LNCaP clone FGC (cell line): Measurements from ENCODE around the gene FOXK2.

Experiments
- DNase-seq: peaks from one replicate; pipeline ENCODE4 v3.0.0-alpha.2; 2011; ENCODE audit warnings: low read depth
- H3K4me3 ChIP-seq: 2 replicates; pipeline ENCODE4 v1.5.1; 2011; ENCODE audit warnings: mild to moderate bottlenecking, low read depth, low read length, control low read depth
- TF ChIP-seq, protein P1 (sequence below): IDR thresholded peaks from 2 replicates; pipeline ENCODE4 v1.5.1; 2012; ENCODE audit warnings: mild to moderate bottlenecking; ENCODE audit not compliant: control insufficient read depth, insufficient read depth; ENCODE audit errors: extremely low read depth

The FOXK2 gene

DNA sequence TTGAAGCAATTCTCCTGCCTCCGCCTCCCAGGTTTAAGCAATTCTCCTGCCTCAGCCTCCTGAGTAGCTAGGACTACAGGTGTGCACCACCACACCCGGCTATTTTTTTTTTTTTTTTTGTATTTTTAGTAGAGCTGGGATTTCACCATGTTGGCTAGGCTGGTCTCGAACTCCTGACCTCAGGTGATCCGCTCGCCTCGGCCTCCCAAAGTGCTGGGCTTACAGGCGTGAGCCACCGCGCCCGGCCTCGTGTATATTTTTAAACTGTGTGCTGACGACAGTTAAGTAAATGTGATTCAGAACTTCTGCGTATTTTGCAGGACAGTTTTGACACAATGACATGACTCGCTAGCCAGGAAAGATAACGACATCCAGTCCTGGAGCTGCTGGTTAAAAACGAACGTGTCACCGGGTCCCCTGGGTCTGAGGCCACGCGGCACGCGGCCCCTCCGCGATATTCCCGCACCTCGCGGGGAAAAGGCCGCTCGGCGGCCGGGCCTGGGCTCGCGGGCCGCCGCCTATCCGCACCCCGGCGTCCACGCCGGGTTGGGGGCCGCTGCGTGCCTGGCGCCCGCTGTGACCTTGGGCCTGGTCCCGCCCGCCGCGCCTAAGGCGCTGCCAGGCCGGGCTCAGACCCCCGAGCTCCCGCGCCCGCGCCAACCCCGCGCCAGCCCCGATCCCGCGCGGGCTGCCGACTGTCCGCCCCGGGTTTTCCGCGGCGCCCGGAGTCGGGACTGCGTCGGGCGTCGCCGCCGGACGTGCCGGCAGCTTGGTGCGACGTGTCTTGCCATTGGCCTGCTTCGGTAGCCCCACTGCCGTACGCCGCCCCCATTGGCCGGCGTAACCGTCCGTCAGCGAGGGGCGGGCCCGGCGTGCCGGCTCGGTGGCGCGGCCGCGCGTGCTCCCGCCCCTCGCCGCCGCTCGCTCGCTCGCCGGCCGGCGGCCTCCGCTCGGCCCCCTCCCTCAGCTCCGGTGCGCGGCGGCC is at the start of gene FOXK2:
TSS of gene FOXK2 (plus strand) at position 907 of the 985 bp plus-strand sequence. CDS start 157 bp downstream, outside the sequence.
- peak; percentile 82 for DNase-seq
- TF ChIP-seq, protein P1, sequence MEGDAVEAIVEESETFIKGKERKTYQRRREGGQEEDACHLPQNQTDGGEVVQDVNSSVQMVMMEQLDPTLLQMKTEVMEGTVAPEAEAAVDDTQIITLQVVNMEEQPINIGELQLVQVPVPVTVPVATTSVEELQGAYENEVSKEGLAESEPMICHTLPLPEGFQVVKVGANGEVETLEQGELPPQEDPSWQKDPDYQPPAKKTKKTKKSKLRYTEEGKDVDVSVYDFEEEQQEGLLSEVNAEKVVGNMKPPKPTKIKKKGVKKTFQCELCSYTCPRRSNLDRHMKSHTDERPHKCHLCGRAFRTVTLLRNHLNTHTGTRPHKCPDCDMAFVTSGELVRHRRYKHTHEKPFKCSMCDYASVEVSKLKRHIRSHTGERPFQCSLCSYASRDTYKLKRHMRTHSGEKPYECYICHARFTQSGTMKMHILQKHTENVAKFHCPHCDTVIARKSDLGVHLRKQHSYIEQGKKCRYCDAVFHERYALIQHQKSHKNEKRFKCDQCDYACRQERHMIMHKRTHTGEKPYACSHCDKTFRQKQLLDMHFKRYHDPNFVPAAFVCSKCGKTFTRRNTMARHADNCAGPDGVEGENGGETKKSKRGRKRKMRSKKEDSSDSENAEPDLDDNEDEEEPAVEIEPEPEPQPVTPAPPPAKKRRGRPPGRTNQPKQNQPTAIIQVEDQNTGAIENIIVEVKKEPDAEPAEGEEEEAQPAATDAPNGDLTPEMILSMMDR, result no peak
- H3K4me3 ChIP-seq, result peak within 1 kb of the TSS; percentile 65

DNA sequence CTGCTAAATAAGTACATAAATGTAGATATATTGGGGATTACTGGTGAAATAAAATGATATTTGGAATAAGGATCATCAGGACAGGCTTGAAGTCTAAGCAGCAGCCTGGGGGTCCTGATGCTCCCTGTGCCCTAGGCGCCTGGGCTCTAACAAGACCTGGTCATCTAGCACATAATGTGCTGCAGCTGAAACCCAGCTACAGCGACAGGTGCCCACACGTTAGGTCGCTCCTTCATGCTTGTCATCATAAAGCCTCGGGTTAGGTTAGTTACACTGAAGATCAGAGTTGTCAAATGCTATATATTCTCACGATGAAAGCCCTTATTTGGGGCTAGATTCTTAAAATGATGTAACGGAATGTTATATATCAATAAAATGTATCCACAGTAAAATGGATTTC is 49.5 kb upstream of the FOXK2 start:
- no peak for DNase-seq
- TF ChIP-seq, protein P1, result no peak
- no peak overlapping the region for H3K4me3 ChIP-seq

DNA sequence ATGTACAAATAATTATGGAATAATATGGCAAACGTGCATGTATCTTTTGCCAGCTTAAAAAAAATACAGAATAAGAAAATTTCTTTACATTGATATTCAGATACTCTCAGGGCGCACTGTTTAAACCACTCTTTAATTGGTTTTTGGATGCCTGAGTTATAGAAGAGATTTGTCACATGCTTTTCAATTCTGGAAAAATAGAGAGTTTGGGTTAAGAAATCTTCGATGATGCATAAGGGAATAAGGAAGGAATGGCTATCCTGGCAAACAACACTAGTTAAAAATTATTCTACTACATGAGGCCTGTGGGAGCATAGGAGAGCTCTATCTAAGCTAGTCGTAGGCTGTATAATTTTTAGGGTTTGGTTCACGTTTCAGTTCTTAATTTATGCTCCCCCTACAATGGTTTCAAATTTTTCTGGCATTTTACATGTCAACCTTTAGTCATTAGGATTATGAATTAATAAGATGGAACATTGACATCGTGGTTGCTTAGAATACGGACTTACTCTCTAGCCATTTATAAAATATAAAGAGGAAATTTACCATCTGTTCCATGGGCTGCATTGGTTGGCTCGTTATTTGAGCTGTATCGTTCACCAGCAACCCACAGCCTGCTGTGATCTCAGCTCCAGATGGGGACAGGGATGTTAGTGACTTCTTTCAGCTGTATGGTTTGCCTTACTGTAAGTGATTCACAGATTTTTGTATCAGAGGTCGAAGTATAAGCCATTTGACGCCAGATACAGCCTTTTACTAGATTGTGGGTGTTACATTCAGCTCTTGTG is 45.1 kb upstream of the FOXK2 start:
- TF ChIP-seq, protein P1, result no peak

DNA sequence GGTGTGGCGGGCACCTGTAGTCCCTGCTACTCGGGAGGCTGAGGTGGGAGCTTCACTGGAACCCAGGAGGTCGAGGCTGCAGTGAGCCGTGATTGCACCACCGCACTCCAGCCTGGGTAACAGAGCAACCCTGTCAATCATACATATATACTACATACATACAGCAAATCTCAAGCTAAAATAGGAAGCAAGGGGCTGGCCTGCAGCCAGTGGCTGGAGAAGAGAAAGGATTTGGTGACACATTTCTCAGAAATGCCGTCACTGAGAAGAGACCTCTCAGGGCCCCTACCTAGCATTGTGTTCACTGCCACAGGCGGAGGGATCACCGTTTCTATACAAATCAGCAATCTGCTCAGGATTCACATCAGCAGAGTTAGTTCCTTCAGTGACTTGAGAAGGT is 44.1 kb upstream of the FOXK2 start:
- no peak overlapping the region for H3K4me3 ChIP-seq
- TF ChIP-seq, protein P1, result no peak
- DNase-seq, result no peak

More for the DNA sequence above, 45.1 kb upstream of the FOXK2 start:
- H3K4me3 ChIP-seq, result no peak overlapping the region
- no peak for DNase-seq

DNA sequence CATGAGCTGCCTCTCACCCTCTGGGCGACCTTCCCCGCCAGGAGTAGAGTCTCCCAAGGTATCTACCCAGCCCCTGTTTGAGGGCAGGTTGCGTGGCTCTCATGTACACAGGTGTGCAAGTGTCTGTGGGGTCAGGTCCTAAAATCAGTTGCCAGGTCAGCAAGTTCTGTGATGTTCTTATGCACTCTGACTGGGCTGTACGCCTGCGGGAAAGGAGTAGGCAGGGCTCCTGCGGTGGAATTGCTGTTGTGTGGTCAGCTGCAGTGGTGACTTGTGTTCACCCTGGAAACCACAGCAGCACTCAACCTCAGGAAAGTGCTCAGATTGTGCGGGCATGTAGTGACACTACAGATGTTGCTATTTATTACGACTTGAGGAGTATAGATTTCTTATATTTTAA is 41.6 kb upstream of the FOXK2 start:
- DNase-seq, result no peak
- TF ChIP-seq, protein P1, result no peak
- H3K4me3 ChIP-seq, result no peak overlapping the region

DNA sequence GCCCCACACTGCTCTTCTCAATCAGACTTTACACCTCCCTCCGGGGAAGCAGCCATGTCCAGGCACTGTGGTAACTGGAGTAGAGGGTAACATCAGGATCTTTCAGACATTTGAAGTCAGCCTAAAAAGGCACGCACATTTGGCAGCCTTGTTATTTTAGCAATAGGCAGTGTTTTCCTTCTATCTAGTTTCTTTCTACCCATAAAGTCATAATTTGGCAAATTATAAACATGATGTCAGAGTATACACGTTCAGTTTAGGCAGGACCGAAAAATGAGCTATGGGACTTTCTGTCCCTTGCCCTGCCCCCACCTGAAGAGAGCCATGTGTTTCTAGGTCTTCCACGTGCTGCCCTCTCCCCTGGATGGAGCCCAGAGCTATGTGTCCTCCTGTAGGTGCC is 39.9 kb upstream of the FOXK2 start:
- TF ChIP-seq, protein P1, result no peak
- H3K4me3 ChIP-seq, result no peak overlapping the region
- DNase-seq, result no peak
